Liver (tissue), 9 donors: ENCODE results near the gene GLB1L2. TPM values are rescaled to one million over a fixed set of nuclear protein-coding genes. Genes with fewer than 3 reads are reported as not detected.

ENCODE experiments used
- DNase-seq: peaks from one replicate; pipeline ENCODE4 v3.0.0-alpha.2; 2017; ENCODE audit warnings: low spot score
- H3K27ac ChIP-seq, 2 donors: one replicate each; pipeline ENCODE4 v1.7.0; 2013; ENCODE audit warnings: inconsistent platforms in 2 of 2, low read length in 2 of 2, control low read depth in 1 of 2, low read depth in 1 of 2, mild to moderate bottlenecking in 1 of 2
- H3K27me3 ChIP-seq, 4 donors: one replicate each; pipeline versions ENCODE4 v1.6.1 to v1.7.0; 2013; ENCODE audit warnings: low read length in 3 of 4, inconsistent platforms in 1 of 4, mild to moderate bottlenecking in 1 of 4, moderate library complexity in 1 of 4; ENCODE audit not compliant: control insufficient read depth in 4 of 4, insufficient read depth in 4 of 4
- H3K36me3 ChIP-seq, 4 donors: one replicate each; pipeline versions ENCODE4 v1.6.1 to v1.7.0; 2013; ENCODE audit warnings: low read length in 3 of 4, mild to moderate bottlenecking in 3 of 4, low read depth in 1 of 4, moderate library complexity in 1 of 4; ENCODE audit not compliant: control insufficient read depth in 4 of 4, insufficient read depth in 3 of 4
- H3K4me1 ChIP-seq, 4 donors: one replicate each; pipeline versions ENCODE4 v1.6.1 to v1.7.0; 2013; ENCODE audit warnings: low read length in 3 of 4, mild to moderate bottlenecking in 3 of 4, moderate library complexity in 1 of 4; ENCODE audit not compliant: control insufficient read depth in 4 of 4, insufficient read depth in 4 of 4
- H3K4me3 ChIP-seq, 3 donors: one replicate each; pipeline versions ENCODE4 v1.6.1 to v1.7.0; 2013; ENCODE audit warnings: low read length in 3 of 3, control low read depth in 1 of 3, low read depth in 1 of 3, mild to moderate bottlenecking in 1 of 3
- H3K9ac ChIP-seq, 2 donors: one replicate each; pipeline ENCODE4 v1.7.0; 2013; ENCODE audit warnings: low read length in 2 of 2, mild to moderate bottlenecking in 2 of 2, moderate library complexity in 2 of 2, control low read depth in 1 of 2, low read depth in 1 of 2
- H3K9me3 ChIP-seq, 4 donors: one replicate each; pipeline versions ENCODE4 v1.6.1 to v1.7.0; 2013; ENCODE audit warnings: low read length in 3 of 4; ENCODE audit not compliant: control insufficient read depth in 4 of 4
- EGR1 ChIP-seq, 2 donors: IDR thresholded peaks; 2 replicates each; pipeline ENCODE4 v1.6.1; 2016 to 2018; ENCODE audit warnings: antibody characterized with exemption in 2 of 2, low read depth in 2 of 2
- FOXA1 ChIP-seq: IDR thresholded peaks from 2 replicates; pipeline ENCODE4 v1.6.1; 2016; ENCODE audit warnings: antibody characterized with exemption
- HNF4A ChIP-seq, 2 donors: conservative IDR thresholded peaks; 2 replicates each; pipeline ENCODE4 v1.6.1; 2016; ENCODE audit warnings: antibody characterized with exemption in 2 of 2, mild to moderate bottlenecking in 2 of 2
- WGBS: extraction: QIAGEN DNeasy Blood & Tissue Kit; methylation state at CpG from one replicate; pipeline ENCODE4 v1.1.7; 2013; 5-methylcytosine and 5-hydroxymethylcytosine counted together
- polyA plus RNA-seq, 2 donors: library from polyadenylated mRNA; stranded (reverse) in 1 of 2; unstranded in 1 of 2; fragments of 200-250 nt in 1 of 2; fragments of >200 nt in 1 of 2; fragmentation: Nextera tagmentation in 1 of 2; extraction: Ambion mirVana in 1 of 2; gene quantifications; one replicate each; pipeline versions ENCODE4 v1.2.1 to v1.2.3, GENCODE V29; 2013 to 2015
- total RNA-seq, 2 donors: library from RNA; depleted of rRNA; stranded (reverse); fragments of >200 nt; gene quantifications; one replicate each; pipeline ENCODE4 v1.2.3, GENCODE V29; 2014
- TF ChIP-seq, protein P1 (sequence below): IDR thresholded peaks from 2 replicates; pipeline ENCODE4 v1.6.1; 2016; ENCODE audit warnings: antibody characterized with exemption, mild to moderate bottlenecking
- TF ChIP-seq, protein P2 (sequence below): IDR thresholded peaks from 2 replicates; pipeline ENCODE4 v1.6.1; 2016; ENCODE audit warnings: antibody characterized with exemption
- donor health status: healthy.
- donor health status: healthy.
- donor health status: healthy.
- donor health status: healthy.
- donor health status: healthy.

The GLB1L2 gene
- total and polyA plus RNA-seq, 4 donors = 0.23 to 0.50 (median 0.42) TPM

DNA sequence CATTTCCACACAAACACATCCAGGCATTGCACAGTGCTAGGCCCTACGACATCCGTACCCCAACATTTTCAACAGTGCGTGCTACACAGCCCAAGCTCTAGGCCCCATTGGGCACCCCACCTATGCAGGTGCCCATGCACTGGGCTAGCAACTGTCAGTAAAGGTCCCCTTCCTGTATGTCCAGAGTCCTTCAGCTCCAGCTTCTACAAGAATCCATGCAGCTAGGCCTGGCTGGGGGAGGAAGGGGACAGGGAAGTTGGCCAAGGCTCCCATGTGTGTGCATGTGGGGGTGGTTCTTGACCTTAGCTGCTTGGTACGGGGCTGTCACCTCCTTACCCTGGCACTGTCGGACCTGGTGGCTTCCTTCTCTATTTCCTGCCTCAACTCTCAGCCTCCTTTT is 79.0 kb downstream of the GLB1L2 start (continued):
- TF ChIP-seq, protein P1, sequence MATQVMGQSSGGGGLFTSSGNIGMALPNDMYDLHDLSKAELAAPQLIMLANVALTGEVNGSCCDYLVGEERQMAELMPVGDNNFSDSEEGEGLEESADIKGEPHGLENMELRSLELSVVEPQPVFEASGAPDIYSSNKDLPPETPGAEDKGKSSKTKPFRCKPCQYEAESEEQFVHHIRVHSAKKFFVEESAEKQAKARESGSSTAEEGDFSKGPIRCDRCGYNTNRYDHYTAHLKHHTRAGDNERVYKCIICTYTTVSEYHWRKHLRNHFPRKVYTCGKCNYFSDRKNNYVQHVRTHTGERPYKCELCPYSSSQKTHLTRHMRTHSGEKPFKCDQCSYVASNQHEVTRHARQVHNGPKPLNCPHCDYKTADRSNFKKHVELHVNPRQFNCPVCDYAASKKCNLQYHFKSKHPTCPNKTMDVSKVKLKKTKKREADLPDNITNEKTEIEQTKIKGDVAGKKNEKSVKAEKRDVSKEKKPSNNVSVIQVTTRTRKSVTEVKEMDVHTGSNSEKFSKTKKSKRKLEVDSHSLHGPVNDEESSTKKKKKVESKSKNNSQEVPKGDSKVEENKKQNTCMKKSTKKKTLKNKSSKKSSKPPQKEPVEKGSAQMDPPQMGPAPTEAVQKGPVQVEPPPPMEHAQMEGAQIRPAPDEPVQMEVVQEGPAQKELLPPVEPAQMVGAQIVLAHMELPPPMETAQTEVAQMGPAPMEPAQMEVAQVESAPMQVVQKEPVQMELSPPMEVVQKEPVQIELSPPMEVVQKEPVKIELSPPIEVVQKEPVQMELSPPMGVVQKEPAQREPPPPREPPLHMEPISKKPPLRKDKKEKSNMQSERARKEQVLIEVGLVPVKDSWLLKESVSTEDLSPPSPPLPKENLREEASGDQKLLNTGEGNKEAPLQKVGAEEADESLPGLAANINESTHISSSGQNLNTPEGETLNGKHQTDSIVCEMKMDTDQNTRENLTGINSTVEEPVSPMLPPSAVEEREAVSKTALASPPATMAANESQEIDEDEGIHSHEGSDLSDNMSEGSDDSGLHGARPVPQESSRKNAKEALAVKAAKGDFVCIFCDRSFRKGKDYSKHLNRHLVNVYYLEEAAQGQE = no peak

DNA sequence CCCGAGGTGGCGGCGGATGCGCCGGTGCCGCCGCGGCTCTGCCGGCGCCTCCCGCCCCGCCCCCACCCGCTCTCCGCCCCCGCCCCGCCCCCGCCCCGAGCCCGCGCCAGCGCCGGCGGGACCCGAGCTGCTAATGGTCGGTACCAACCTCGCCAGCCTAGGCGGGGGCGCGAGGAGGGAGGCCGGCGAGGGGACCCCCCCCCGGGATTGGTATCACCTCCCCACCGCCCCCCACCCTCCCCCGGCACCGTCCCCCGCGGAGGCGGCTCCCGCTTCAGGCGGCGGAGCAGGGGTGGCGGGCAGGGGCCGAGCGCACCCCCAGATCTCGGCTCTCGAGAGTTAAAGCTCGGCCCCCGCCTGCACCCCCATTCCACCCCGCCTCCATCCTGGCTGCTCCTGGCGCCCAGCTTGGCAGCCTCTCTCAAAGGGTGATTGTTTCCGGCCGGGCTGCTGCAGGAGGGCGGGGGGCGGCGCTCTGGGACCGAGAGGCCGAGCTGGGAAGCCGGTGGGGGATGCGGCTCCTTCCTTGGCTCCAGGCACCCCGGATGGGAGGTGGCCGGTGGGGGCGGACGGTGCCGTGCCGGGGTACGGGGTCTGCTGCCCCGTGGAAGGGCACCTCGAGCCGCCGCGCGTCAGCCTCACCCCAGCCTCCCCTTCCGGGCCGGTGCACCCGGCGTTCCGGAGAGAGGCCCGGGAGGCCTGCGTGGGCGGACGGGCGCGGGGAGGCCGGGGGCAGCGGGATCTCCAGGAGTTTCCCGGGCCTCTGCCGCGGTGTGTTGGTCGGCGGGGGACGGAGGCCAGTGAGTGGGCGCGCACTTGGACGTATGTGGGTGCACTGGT is 80.6 kb downstream of the GLB1L2 start, which contains the start of gene B3GAT1:
TSS of gene B3GAT1 (minus strand) at position 40 of the 840 bp plus-strand sequence. CDS start 24,583 bp downstream, outside the sequence.
- Histone ChIP-seq H3K9ac (peak within 1 kb of the TSS in 1 of 2 donors; percentile 16), H3K36me3 (no peaks in the 10 kb centered on the region), H3K9me3 (no peaks in the 10 kb centered on the region), H3K27ac (peak within 1 kb of the TSS in 1 of 2 donors; percentile 20), H3K27me3 (no peaks in the 10 kb centered on the region), H3K4me1 (peaks cover 0 to 27% (median 7%) of the 10 kb centered on the region in 4 donors), H3K4me3 (peak within 1 kb of the TSS in 2 of 3 donors; percentile 45 to 73)
- no peak for DNase-seq
- 2% methylated on average over 94 of the region's 94 CpGs for WGBS
- TF ChIP-seq, protein P2, sequence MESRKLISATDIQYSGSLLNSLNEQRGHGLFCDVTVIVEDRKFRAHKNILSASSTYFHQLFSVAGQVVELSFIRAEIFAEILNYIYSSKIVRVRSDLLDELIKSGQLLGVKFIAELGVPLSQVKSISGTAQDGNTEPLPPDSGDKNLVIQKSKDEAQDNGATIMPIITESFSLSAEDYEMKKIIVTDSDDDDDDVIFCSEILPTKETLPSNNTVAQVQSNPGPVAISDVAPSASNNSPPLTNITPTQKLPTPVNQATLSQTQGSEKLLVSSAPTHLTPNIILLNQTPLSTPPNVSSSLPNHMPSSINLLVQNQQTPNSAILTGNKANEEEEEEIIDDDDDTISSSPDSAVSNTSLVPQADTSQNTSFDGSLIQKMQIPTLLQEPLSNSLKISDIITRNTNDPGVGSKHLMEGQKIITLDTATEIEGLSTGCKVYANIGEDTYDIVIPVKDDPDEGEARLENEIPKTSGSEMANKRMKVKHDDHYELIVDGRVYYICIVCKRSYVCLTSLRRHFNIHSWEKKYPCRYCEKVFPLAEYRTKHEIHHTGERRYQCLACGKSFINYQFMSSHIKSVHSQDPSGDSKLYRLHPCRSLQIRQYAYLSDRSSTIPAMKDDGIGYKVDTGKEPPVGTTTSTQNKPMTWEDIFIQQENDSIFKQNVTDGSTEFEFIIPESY = no peak
- TF ChIP-seq EGR1 (IDR thresholded peaks at IDR 0.05; ENCODE audit: low read depth in 2 of 2) = peak in 1 of 2 donors; percentile 88
- no peak for TF ChIP-seq FOXA1

DNA sequence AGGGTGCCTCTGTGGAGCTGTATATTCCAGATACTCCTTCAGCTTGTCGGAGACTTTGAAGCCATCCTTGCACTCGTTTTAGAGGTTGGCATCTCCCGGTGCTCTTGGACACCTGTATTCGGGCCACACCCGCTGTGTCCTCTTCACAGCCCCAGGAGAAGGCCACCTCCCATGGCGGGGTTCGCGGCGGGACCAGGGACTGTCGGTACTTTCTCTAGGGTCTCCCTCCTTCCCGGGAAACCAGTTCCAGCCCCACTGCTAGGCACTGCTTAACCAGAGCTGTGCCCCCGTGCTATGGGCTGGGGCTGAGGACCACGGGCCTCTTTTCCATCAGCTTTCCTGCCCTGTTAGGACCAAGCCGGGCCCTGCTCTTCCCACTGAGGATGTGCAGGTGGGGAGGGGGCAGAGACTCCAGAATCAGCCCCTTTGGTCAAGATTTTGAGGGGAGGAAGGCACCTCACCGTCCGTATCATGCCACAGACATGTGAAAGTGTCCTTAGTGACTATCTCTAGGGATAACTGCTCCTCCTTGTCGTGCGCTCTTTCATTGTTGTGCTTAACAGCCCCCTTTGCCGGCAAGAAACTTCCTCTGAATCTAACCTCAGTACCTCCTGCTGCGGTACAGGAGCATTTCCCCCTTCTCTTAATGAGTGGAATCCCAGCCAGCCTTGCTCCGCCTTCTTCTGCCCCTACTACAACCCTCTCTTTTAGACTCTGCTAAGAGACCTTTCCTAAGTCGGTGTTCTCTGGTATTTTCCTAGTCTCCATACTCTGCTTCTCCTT is 81.4 kb downstream of the GLB1L2 start:
- no peak for DNase-seq
- WGBS = 38% methylated on average over 22 of the region's 22 CpGs

More for the DNA sequence above, 81.4 kb downstream of the GLB1L2 start:
- no peaks in the 10 kb centered on the region for H3K27me3 ChIP-seq
- H3K4me3 ChIP-seq = peak overlapping the region in 2 of 3 donors; percentile 6 to 73
- H3K27ac ChIP-seq = no peak overlapping the region
- H3K4me1 ChIP-seq = peaks cover 0 to 19% (median 6%) of the 10 kb centered on the region in 4 donors
- H3K9me3 ChIP-seq = no peaks in the 10 kb centered on the region
- no peaks in the 10 kb centered on the region for H3K36me3 ChIP-seq
- H3K9ac ChIP-seq = no peak overlapping the region
- TF ChIP-seq HNF4A (conservative IDR thresholded peaks at IDR 0.05) = no peak
